ENCODE data around the gene TMEM168.

Gene TMEM168

GRCh38 chr7:112715525-112715924 is 74.7 kb downstream of the TMEM168 start:
- no peak for DNase-seq (ENCODE audit: low read depth in 2 of 2)

- no peak for DNase-seq (ENCODE audit: low read depth in 2 of 2)
Measured at GRCh38 chr7:112714917-112715316, 75.3 kb downstream of the TMEM168 start.

Measured in activated CD4-positive, alpha-beta T cell treated with anti-CD3 and anti-CD28 coated beads for 24 hours (primary cell).